NCI-H1092 (cell line): ENCODE data around the gene OR51M1.

ENCODE experiments used
- DNase-seq: peaks from one replicate; lab custom pipeline; 2025; lab: John Stamatoyannopoulos, UW

The OR51M1 gene

DNA sequence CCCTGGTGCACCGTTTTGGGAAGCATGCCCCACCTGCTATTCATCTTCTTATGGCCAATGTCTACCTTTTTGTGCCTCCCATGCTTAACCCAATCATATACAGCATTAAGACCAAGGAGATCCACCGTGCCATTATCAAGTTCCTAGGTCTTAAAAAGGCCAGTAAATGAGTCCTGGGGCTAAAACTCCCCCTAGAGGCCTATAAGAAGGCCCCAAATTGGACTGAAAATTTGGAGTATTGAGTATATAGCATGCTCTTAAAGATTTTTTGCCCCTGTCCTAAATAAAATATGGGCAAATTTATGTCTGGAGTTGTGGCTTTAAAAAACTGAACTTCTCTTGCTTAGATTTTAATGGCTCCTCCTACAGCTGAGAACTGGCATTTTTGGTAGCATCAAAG, 6.6 kb downstream of the OR51M1 start:
- no peak for DNase-seq

DNA sequence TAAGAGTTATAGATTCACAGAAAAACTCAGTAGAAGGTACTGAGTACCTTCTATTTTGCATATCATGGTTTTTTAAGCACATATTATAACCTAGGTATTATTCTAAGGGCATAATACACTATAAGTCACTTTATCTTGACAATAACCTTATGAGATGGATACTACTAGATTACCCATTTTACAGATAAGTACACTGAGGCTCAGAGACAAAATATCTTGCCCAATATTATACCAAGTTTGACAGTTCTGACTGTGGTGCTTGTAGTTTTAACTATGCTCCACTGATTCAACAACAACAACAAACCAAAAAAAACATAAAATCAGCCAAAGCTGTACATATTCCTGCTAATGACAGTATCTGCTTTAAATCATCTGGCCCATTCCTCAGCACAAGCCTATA, 10.5 kb downstream of the OR51M1 start:
- no peak for DNase-seq

GRCh38 chr11:5398936-5399335, 15.3 kb downstream of the OR51M1 start:
- no peak for DNase-seq

DNA sequence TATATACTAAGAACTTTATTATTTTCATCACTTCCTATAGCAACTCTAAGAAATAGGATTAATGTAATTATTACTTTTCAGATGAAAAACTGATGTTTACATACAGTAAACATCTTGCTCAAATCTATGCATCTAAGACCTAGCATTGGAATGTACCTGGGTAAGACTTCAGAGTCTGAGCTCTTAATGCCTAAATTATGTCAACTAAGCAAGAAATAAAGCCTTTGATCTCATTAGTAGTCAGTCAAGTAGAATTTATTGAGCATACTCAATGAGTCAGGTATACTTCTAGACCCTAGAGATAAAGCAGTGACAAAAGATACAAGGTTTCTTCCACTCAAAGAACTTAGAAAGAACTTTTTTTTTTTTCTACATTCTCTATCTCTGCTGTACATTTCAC, 21.6 kb downstream of the OR51M1 start:
- no peak for DNase-seq

GRCh38 chr11:5420993-5421392, 37.4 kb downstream of the OR51M1 start:
- no peak for DNase-seq

DNA sequence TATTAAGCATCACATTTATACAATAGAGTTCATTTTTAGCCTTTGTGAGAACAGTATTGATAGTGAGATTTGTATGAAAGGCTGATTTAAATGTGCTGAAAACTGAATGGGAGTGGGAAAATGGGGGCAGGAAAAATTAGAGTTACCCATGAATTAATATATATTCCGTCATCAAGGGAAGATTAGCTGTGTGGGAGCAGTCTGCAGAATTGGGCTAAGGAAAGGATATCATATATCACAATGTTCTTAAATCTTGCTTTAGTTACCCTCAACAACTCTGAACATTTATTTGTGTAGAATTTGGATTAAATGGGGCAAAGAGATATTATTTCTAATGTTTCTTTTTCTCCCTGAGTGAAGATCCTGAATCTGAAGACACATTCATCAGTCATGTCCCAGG, 38.2 kb downstream of the OR51M1 start, which contains the start of gene OR51Q1:
Gene OR51Q1 (plus strand): TSS at position 301 of the 400 bp plus-strand sequence. CDS start 90 bp downstream, at position 391.
- no peak for DNase-seq

DNA sequence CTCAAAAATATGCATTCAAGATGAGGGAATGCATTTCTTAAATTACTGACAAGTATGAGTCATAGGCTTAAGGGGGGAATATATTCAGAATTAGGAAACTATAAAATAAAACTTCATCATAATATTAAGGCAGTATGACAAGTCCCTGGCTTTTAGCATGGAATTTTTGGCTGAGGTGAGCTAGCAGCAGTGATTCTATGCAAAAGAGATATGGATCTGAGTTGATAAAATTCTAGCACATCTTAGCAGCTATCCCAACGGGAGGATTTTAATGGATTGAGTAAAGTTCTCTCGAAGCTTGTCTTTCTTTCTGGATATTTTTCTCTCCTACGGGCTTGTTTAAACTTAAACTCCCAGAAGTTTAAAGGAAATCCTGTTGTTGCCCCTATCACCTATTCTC, 39.5 kb downstream of the OR51M1 start:
- DNase-seq, result no peak

GRCh38 chr11:5441414-5441813, 57.8 kb downstream of the OR51M1 start, which contains the start of gene OR51I1:
Gene OR51I1 (minus strand): TSS chr11:5441514. CDS start chr11:5441514, 0 bp downstream.
- no peak for DNase-seq
